ENCODE results near the gene GPBAR1.
A peak's percentile ranks its signal among the peaks of the same experiment; 100 is the strongest.

- TF ChIP-seq CTCF (IDR thresholded peaks at IDR 0.05): peak in 1 of 6 experiments; percentile 13
- TF ChIP-seq POLR2A (IDR thresholded peaks at IDR 0.05): peak in 1 of 2 donors; percentile 79
Observed at GRCh38 chr2:218269900-218270720, 9.3 kb downstream of the GPBAR1 start, which contains the start of the genes AAMP and PNKD.

All from thyroid gland (tissue), 4 donors.